Left lung (tissue), 10 donors: Measurements from ENCODE around the gene PER1. TPM values are rescaled to one million over a fixed set of nuclear protein-coding genes. Genes with fewer than 3 reads are reported as not detected.

Experiments used
- ATAC-seq: fragments of 200-7000 bp; cut with Tn5 transposase; one replicate; pipeline ENCODE4 v1.9.1; 2020; ENCODE audit warnings: moderate library complexity
- DNase-seq, 4 donors: peaks; one replicate each; pipeline ENCODE4 v3.0.0-alpha.2; 2013 to 2020
- H3K27ac ChIP-seq, 2 donors: fragments of 200-600 bp; sonication (generic) in 1 of 2; one replicate each; pipeline versions ENCODE4 v1.5.0 to v1.8.0; 2020 to 2021
- H3K27me3 ChIP-seq, 2 donors: fragments of 200-600 bp; sonication (generic) in 1 of 2; one replicate each; pipeline versions ENCODE4 v1.5.0 to v1.8.0; 2020 to 2021
- H3K36me3 ChIP-seq, 2 donors: fragments of 200-600 bp; sonication (generic) in 1 of 2; one replicate each; pipeline versions ENCODE4 v1.5.0 to v1.8.0; 2020 to 2021
- H3K4me1 ChIP-seq, 2 donors: fragments of 200-600 bp; one replicate each; pipeline ENCODE4 v1.8.0; 2021
- H3K4me3 ChIP-seq, 2 donors: fragments of 200-600 bp; sonication (generic) in 1 of 2; one replicate each; pipeline versions ENCODE4 v1.5.0 to v1.8.0; 2020 to 2021; ENCODE audit warnings: mild to moderate bottlenecking in 1 of 2
- H3K9me3 ChIP-seq, 2 donors: fragments of 200-600 bp; sonication (generic) in 1 of 2; one replicate each; pipeline versions ENCODE4 v1.5.0 to v1.8.0; 2020 to 2021
- intact Hi-C, 2 donors: fragments of 100-400 bp; cut with DNase I; formaldehyde crosslinking; loops; one replicate each; pipeline versions ENCODE4 v1.11.2 to v1.14.2; 2022
- polyA plus RNA-seq, 6 donors: library from polyadenylated mRNA; unstranded; fragments of 120-200 nt; gene quantifications; one replicate each; pipeline ENCODE4 v1.2.1, GENCODE V29; 2013; ENCODE audit not compliant: insufficient read length in 6 of 6
- total RNA-seq, 2 donors: library from RNA; stranded (reverse); fragmentation: NEBNext Ultra II Directional; extraction: Animal tissue kit (Norgen Biotek cat#: 25700); gene quantifications; one replicate each; pipeline ENCODE4 v1.2.1, GENCODE V29; 2021
- TF ChIP-seq, protein P1 (sequence below), 2 donors: fragments of 200-600 bp; sonication (generic) in 1 of 2; IDR thresholded peaks; one replicate each; pipeline versions ENCODE4 v1.5.0 to v1.8.0; 2021; ENCODE audit warnings: antibody characterized with exemption in 2 of 2
- donor health status: DM: no; HTN: yes; CAD: no.
- donor health status: DM: no; HTN: no; CAD: no.

Gene PER1
- total and polyA plus RNA-seq, 8 donors = 28.0 to 111 (median 61.2) TPM

DNA sequence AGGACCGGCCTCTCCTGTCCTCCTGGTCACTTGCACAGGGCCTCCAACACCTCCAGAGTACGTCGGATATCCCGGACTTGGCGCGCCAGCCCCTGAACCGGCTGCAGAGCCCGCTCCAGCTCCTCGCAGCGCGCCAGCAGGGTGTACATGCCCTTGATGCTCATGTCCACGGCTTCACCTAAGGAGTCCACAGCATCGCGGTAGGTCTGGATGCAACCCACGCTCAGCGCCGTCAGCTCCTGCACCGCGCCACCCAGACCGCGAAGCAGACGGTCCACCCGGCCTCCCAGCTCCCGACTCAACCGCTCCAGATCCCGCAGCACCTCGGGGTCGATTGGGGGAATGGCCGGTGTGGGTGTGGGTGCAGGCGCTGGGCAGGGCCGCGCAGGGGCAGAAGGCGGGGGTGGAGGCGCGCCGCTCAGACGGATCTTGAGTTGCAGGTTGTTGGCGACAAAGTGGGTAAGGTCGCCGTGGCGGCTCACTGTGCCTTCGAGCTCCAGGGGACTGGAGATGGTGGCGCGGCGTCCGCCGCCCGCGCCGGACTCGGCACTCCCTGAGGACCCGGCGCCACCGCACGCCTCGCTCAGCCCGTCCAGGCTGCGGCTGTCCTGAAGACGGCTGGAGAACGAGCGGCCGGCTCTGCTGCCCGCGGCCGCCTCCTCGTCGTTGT is 37.0 kb upstream of the PER1 start:
- ATAC-seq (peak; percentile 0), DNase-seq (peak in 1 of 4 donors; percentile 79)
- TF ChIP-seq, protein P1, sequence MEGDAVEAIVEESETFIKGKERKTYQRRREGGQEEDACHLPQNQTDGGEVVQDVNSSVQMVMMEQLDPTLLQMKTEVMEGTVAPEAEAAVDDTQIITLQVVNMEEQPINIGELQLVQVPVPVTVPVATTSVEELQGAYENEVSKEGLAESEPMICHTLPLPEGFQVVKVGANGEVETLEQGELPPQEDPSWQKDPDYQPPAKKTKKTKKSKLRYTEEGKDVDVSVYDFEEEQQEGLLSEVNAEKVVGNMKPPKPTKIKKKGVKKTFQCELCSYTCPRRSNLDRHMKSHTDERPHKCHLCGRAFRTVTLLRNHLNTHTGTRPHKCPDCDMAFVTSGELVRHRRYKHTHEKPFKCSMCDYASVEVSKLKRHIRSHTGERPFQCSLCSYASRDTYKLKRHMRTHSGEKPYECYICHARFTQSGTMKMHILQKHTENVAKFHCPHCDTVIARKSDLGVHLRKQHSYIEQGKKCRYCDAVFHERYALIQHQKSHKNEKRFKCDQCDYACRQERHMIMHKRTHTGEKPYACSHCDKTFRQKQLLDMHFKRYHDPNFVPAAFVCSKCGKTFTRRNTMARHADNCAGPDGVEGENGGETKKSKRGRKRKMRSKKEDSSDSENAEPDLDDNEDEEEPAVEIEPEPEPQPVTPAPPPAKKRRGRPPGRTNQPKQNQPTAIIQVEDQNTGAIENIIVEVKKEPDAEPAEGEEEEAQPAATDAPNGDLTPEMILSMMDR (IDR thresholded peaks at IDR 0.05) = no peak
- H3K27ac ChIP-seq = peak overlapping the region; percentile 97
- no peaks in the 10 kb centered on the region for H3K36me3 ChIP-seq
- intact Hi-C loops = loop anchor here (5.0 to 10.0 kb wide), 2 partner anchors 33 to 64 kb away; partner anchors contain the start of gene HES7 (in 1 of the 2)
- H3K4me1 ChIP-seq = peaks cover 14 to 65% of the 10 kb centered on the region in 2 donors
- peak overlapping the region; percentile 83 to 84 for H3K4me3 ChIP-seq
- H3K9me3 ChIP-seq = no peaks in the 10 kb centered on the region
- no peaks in the 10 kb centered on the region for H3K27me3 ChIP-seq

DNA sequence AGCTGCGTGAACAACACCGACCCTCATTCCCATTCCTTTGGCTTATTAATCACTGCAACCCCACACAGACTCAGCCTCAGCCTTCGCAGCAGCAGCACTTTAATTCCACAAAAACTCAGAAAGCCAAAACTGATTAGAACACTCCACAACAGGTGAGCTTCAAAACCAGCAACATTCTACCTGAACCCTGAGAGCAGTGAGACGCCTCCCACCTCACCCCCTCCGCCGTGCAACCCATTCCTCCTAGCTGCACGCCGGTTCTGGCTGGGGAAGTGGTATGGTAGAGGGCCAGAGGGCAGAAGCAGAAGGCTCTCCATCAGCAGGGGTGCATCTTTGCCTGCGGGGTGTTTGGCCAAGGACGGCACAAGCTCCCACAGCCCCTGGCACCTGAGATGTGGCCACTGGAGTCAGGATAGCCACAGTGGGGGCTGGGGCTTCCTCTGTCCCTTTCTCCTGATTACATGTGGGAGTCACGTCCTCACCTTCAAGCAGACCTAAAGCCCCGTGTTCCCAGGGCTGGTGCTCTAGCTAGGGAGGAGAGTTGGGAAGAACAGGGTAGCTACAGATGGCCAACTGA is 36.1 kb upstream of the PER1 start:
- H3K9me3 ChIP-seq = no peaks in the 10 kb centered on the region
- intact Hi-C loops = loop anchor here (5.0 to 10.0 kb wide), 2 partner anchors 34 to 64 kb away; partner anchors contain the start of gene HES7 (in 1 of the 2)
- H3K27me3 ChIP-seq = no peaks in the 10 kb centered on the region
- ATAC-seq (no peak), DNase-seq (peak in 1 of 4 donors; percentile 41)
- peak overlapping the region; percentile 97 for H3K27ac ChIP-seq
- no peaks in the 10 kb centered on the region for H3K36me3 ChIP-seq
- H3K4me1 ChIP-seq = peaks cover 14 to 65% of the 10 kb centered on the region in 2 donors
- TF ChIP-seq, protein P1 (IDR thresholded peaks at IDR 0.05) = no peak
- H3K4me3 ChIP-seq = peak overlapping the region; percentile 83 to 84

DNA sequence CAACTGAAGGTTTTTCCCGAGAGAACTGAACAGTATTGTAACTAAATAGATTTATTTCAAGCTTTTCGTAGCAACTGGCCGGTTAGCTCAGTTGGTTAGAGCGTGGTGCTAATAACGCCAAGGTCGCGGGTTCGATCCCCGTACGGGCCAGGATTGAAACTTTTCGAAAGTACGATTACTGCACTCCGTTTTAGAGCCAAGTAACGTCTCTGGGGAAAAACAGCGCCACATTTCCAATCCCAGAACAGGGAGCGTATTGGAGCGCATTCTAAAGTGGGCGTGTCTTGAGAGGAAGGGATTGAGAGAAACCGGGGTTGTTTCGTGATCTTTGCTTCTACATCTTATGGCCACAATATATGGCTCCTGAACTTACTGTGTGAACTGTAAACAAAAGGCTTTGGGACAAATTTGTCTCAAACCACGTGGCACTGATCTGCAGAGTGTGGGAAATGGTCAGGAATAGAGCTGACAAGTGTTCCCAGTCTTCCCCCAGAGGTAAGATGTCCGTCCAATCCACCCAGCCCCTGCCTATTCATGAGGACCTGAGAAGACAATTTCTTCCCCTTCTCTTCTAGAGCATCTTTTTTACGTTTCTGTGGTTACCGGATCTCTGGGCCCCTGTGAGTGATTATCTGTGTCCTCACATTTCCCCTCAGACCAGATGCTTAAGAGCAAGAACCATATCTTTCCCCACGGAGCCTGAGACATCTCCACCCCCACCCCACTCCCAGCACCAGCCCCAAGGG is 35.5 kb upstream of the PER1 start:
- Histone ChIP-seq H3K4me3 (peak overlapping the region; percentile 70 to 83), H3K27me3 (no peaks in the 10 kb centered on the region), H3K9me3 (no peaks in the 10 kb centered on the region), H3K27ac (peak overlapping the region; percentile 97), H3K4me1 (peaks cover 14 to 63% of the 10 kb centered on the region in 2 donors), H3K36me3 (no peaks in the 10 kb centered on the region)
- DNase-seq (peak in 3 of 4 donors; percentile 86 to 96 (median 95)), ATAC-seq (peak; percentile 41)
- TF ChIP-seq, protein P1 (IDR thresholded peaks at IDR 0.05) = no peak
- intact Hi-C loops = loop anchor here (5.0 to 10.0 kb wide), 2 partner anchors 35 to 63 kb away; partner anchors contain the start of gene HES7 (in 1 of the 2)

DNA sequence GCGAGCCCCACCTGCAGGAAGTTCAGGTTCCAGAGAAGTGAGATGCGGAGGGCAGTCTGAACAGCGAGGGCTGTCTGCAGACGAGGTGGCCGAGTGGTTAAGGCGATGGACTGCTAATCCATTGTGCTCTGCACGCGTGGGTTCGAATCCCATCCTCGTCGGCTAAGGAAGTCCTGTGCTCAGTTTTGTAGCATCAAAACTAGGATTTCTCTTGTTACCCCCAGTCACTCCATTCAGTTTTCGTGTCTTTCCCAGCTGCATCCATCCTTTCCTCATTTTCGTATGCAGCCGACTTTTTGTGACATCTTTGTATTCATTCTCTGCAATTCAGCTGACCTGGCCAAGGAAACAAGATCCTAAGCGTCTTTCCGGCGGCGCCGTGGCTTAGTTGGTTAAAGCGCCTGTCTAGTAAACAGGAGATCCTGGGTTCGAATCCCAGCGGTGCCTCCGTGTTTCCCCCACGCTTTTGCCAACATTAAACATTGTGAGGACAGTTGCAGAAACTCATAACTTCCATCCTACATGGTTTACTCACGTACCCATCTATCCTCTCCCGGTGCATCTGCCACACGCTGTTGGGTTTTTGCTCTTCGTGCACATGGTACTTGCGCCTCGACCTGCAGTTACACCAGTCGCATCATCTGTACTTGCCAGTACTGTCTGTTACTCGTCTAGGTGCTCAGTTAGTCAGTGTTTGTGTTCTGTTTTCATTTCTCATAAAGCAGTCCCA is 34.7 kb upstream of the PER1 start:
- H3K4me3 ChIP-seq = peak overlapping the region; percentile 62 to 70
- peaks cover 14 to 56% of the 10 kb centered on the region in 2 donors for H3K4me1 ChIP-seq
- intact Hi-C loops = loop anchor here (5.0 to 10.0 kb wide), 2 partner anchors 35 to 62 kb away; partner anchors contain the start of gene HES7 (in 1 of the 2)
- H3K27me3 ChIP-seq = no peaks in the 10 kb centered on the region
- TF ChIP-seq, protein P1 (IDR thresholded peaks at IDR 0.05) = no peak
- peak; percentile 90 to 96 (median 94) for DNase-seq
- H3K27ac ChIP-seq = peak overlapping the region; percentile 97
- ATAC-seq = peak; percentile 74
- no peaks in the 10 kb centered on the region for H3K9me3 ChIP-seq
- H3K36me3 ChIP-seq = no peaks in the 10 kb centered on the region
